Activated T-helper 2 cell treated with anti-CD3 and anti-CD28 coated beads, Interferon-gamma antibody, Interleukin-2, Interleukin-4, amounts not matched to agents 10 μg/mL and 5 μg/mL and 100 μg/mL, durations not matched to agents 14 hours and 24 hours and 36 hours (primary cell): ENCODE results near the gene PPARA. TPM values are rescaled to one million over a fixed set of nuclear protein-coding genes. Genes with fewer than 3 reads are reported as not detected.

Experiments
- DNase-seq: peaks from one replicate; pipeline ENCODE4 v3.0.0; 2021; ENCODE audit warnings: low spot score
- H3K27ac Mint-ChIP-seq: one replicate; pipeline ENCODE4 v1.8.0; 2021; ENCODE audit warnings: mixed read lengths
- H3K27me3 Mint-ChIP-seq: one replicate; pipeline ENCODE4 v1.8.0; 2021; ENCODE audit warnings: low read depth, mixed read lengths
- H3K36me3 Mint-ChIP-seq: one replicate; pipeline ENCODE4 v1.8.0; 2021; ENCODE audit warnings: low read depth, mixed read lengths
- H3K4me1 Mint-ChIP-seq: one replicate; pipeline ENCODE4 v1.8.0; 2021; ENCODE audit warnings: low read depth, mixed read lengths
- H3K4me3 Mint-ChIP-seq: one replicate; pipeline ENCODE4 v1.8.0; 2021; ENCODE audit warnings: low read depth, mild to moderate bottlenecking, moderate library complexity, mixed read lengths
- H3K9me3 Mint-ChIP-seq: one replicate; pipeline ENCODE4 v1.8.0; 2021; ENCODE audit warnings: mixed read lengths
- intact Hi-C: fragments of 100-400 bp; cut with micrococcal nuclease; formaldehyde crosslinking; loops from one replicate; pipeline ENCODE4 v1.15.1; 2023
- total RNA-seq: library from RNA; stranded (reverse); gene quantifications from 2 replicates; pipeline ENCODE4 v1.2.3, GENCODE V29; 2022

PPARA gene
- total RNA-seq, 1 donor from 2014 or later: 14.0 TPM

GRCh38 chr22:46292173-46292572 is 141.8 kb downstream of the PPARA start:
- intact Hi-C loops: no loop called here

DNA sequence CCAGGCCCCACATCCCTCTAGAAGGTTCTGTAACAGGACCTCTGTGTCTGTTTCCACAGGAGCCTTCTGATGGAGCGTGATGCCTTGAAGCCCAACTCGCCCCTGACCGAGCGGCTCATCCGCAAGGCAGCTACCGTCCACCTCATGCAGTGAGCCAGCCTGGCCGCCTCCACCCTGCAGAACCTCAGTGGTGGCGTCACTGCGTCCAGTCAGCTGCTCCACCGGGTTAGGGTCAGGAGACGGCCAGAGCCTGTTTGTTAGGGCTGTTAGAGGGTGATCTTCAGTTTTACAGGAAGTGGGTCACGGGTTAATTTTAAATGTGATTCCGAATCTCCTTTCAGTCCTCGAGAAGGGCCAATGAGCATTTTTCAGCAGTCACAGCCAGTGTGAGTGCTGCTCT is 142.4 kb downstream of the PPARA start:
- H3K4me3 Mint-ChIP-seq: no peak overlapping the region
- H3K27me3 Mint-ChIP-seq: no peaks in the 10 kb centered on the region
- no peaks in the 10 kb centered on the region for H3K9me3 Mint-ChIP-seq
- intact Hi-C loops: no loop called here
- DNase-seq: no peak
- peaks cover 23% of the 10 kb centered on the region for H3K4me1 Mint-ChIP-seq
- no peak overlapping the region for H3K27ac Mint-ChIP-seq
- peaks cover 31% of the 10 kb centered on the region for H3K36me3 Mint-ChIP-seq

More at GRCh38 chr22:46292173-46292572, 141.8 kb downstream of the PPARA start:
- peaks cover 18% of the 10 kb centered on the region for H3K4me1 Mint-ChIP-seq
- no peak overlapping the region for H3K27ac Mint-ChIP-seq
- DNase-seq: no peak
- H3K27me3 Mint-ChIP-seq: no peaks in the 10 kb centered on the region
- peaks cover 32% of the 10 kb centered on the region for H3K36me3 Mint-ChIP-seq
- no peaks in the 10 kb centered on the region for H3K9me3 Mint-ChIP-seq
- no peak overlapping the region for H3K4me3 Mint-ChIP-seq

Other genes starting within 250 kb of the PPARA start
- not detected in 2 replicates for gene WNT7B, start 173.4 kb upstream of the PPARA start, total RNA-seq
- gene CDPF1, start 99.8 kb downstream of the PPARA start, total RNA-seq: 7.7 and 10.7 TPM in 2 replicates
- not detected in 2 replicates for gene PKDREJ, start 112.8 kb downstream of the PPARA start, total RNA-seq
- gene TTC38, start 117.5 kb downstream of the PPARA start, total RNA-seq: 20.7 and 21.0 TPM in 2 replicates
- gene GTSE1, start 146.3 kb downstream of the PPARA start, total RNA-seq: 46.1 and 47.7 TPM in 2 replicates
- gene TRMU, start 185.2 kb downstream of the PPARA start, total RNA-seq: 74.1 and 76.0 TPM in 2 replicates